Stimulated activated CD4-positive, alpha-beta T cell treated with anti-CD3 and anti-CD28 coated beads, Interleukin-1b, Interleukin-23, amount 100 ng/mL, for 4 hours (primary cell): ENCODE results near the gene RLF.

Experiments
- DNase-seq, 2 donors: peaks; one replicate each; pipeline ENCODE4 v3.0.0-alpha.2; 2020; ENCODE audit warnings: low read depth in 2 of 2

RLF gene, protein sequence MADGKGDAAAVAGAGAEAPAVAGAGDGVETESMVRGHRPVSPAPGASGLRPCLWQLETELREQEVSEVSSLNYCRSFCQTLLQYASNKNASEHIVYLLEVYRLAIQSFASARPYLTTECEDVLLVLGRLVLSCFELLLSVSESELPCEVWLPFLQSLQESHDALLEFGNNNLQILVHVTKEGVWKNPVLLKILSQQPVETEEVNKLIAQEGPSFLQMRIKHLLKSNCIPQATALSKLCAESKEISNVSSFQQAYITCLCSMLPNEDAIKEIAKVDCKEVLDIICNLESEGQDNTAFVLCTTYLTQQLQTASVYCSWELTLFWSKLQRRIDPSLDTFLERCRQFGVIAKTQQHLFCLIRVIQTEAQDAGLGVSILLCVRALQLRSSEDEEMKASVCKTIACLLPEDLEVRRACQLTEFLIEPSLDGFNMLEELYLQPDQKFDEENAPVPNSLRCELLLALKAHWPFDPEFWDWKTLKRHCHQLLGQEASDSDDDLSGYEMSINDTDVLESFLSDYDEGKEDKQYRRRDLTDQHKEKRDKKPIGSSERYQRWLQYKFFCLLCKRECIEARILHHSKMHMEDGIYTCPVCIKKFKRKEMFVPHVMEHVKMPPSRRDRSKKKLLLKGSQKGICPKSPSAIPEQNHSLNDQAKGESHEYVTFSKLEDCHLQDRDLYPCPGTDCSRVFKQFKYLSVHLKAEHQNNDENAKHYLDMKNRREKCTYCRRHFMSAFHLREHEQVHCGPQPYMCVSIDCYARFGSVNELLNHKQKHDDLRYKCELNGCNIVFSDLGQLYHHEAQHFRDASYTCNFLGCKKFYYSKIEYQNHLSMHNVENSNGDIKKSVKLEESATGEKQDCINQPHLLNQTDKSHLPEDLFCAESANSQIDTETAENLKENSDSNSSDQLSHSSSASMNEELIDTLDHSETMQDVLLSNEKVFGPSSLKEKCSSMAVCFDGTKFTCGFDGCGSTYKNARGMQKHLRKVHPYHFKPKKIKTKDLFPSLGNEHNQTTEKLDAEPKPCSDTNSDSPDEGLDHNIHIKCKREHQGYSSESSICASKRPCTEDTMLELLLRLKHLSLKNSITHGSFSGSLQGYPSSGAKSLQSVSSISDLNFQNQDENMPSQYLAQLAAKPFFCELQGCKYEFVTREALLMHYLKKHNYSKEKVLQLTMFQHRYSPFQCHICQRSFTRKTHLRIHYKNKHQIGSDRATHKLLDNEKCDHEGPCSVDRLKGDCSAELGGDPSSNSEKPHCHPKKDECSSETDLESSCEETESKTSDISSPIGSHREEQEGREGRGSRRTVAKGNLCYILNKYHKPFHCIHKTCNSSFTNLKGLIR (N-terminal part only)

DNA sequence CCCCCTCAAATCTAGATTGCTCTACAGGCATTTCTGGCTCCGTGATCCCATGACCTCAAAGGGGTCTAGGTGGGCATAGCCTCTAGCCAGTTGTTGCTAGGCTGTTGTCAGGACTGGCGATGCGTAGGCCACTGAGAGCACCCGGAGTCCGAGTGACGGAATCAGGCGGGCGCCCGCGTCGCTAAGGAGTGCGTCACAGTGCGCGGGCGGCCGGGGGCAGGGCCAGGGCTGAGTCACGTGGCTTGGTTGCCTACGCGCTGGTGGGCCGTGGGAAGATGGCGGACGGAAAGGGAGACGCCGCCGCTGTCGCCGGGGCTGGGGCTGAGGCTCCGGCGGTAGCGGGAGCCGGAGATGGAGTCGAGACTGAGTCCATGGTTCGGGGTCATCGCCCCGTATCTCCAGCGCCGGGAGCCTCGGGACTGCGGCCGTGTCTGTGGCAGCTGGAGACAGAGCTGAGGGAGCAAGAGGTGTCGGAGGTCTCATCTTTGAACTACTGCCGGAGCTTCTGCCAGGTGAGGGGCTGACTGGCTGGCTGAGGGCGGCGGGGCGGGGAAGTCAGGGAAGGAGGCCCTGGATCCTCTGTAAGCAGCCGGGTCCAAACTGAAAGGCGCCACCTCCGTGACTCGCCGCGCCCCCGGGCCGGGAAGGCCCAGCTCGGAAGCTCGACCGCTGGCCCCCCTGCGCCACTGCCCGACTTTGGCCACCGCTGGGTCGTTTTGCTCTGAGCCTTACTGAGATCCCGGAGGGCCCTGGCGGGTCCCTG lies at the start of gene RLF:
Gene RLF, plus strand, starts transcription at position 263 of the 763 bp plus-strand sequence. Its CDS starts 13 bp downstream, at position 276.
- DNase-seq, result peak; percentile 93 to 95

DNA sequence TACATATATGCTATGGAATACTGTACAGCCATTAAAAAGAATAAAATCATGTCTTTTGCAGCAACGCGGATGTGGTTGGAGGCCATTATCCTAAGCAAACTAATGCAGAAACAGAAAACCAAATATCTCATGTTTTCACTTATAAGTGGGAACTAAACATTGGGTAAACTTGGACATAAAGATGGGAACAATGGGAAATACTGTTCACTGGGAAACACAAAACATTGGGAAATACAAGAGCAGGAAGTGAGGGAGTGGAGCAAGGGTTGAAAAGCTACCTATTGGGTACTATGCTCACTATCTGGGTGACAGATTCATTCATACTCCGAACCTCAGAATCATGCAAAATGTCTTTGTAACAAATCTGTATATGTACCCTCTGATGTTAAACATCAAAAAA lies 46.8 kb upstream of the RLF start:
- no peak for DNase-seq

DNA sequence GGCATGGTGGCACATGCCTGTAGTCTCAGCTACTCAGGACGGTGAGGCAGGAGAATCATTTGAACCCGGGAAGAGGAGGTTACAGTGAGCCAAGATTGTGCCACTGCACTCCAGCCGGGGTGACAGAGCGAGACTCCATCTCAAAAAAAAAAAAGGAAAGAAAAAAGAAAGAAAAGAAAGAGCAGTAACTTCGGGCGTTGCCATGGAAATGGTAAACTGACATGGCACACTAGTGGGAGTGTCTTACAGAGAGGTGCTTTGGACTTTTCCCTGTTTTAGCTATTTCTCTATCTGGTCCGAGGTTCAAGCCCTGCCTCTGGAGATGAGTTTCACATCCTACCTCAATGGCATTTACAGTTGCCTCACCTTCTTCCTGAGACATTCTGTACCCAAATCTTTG lies 41.1 kb upstream of the RLF start:
- DNase-seq, result no peak

DNA sequence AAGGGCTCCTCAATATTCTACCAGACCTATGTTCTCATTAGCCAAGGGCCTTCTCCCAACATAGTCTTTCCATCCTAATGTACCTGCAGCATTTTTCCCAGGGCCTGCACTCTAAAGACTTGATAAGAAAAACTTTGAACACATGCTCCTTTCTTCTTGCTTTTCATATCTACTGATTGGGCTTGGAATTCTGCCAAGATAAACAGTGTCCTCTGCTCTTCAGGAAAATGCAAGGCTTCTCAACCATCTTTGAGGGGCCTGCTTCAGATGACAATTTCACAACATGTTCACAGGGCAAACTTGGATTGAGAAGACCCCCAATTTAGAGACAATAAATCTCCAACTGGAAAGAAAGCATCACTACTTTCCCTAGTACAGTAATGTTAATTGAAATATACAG lies 38.3 kb upstream of the RLF start:
- DNase-seq, result no peak

DNA sequence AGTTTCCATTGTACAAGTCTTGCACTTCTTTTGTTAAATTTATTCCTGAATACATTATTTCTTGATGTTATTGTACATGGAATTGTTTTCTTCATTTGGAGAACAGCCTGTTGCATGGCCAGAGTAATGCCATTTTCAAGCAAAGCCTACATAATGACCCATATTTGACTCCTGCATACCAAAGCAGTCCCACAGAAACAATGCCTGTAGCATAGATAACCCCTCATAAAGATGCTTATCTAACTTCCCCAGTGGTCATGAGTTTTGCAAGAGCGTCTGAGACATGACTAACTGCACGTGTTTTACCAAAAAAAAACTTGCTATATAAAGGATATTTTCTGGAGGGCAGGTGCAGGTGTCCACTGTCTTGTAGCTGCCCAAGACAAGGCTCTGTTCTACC lies 30.3 kb upstream of the RLF start:
- no peak for DNase-seq

DNA sequence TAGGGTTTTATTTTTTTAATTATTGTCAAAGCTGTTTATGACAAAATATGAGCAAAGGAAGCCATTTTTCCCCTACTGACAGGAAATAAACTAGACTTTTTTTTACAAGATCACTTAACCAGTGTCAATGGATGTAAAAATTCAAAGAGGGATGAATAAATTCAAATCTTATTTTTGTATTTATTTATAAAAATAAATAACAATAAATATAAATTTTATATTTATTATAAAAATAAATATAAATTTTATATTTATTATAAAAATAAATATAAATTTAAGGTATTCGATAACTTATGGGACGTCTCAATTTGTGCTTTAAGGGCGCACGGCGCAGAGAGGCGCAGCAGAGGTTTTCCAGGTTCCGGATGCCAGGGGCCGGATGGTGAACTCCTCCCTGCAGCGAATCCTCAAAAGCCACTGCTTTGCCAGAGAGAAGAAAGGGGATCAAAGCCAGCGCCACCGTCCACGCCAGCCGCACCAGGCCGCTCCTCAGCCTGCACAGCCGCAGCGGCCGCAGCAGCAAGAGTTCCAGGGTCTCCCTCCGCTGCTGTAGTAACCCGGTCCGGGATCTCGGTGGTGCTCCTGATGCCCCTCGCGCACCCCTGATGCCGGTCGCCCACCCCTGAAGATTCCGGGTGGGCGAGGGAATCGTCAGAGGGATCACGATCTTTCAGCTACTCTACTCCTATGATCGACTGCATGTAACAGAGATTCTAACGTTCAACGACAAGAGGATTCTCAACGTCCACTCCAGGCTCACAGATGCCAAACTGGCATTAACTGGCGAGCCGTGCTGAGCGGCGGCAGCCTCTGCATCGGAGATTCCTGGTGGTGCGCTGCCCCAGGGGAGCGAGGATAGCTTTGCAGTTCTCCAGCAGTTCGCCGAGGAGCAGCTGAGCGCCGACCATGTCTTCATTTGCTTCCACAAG lies 28.5 kb upstream of the RLF start:
- no peak for DNase-seq

DNA sequence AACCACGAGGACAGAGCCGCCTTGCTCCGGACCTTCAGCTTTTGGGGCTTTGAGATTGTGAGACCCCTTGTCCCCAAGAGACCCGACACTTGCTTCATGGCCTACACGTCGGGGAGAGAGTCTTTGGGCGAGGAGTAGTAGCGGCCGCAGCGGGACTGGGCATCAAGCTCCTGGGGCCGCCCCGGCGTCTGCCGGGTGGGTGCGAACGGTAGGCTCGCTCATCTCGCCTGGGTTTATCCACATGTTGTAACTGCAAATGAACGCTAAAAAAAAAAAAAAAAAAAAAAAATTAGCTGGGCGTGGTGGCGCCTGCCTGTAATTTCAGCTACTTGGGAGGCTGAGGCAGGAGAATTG lies 27.9 kb upstream of the RLF start:
- no peak for DNase-seq

DNA sequence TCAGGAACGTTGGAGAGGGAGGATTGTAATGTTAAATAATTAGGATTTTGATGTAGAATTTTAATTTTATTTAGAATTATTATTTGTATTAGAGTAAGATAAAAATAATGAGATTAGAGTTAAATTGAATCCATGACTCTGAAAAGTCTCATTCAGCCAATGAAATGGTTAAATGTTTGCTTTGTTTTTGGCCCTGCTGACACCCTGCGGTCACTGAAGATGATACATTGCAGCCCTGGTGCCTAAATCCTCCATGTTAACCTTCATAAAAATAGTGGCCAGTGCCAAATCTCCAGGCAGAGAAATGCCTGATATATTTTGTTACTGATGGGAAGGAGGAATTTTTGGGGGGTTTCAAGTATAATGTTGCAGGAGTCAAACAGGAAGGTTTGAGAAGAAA lies 27.3 kb upstream of the RLF start:
- no peak for DNase-seq

DNA sequence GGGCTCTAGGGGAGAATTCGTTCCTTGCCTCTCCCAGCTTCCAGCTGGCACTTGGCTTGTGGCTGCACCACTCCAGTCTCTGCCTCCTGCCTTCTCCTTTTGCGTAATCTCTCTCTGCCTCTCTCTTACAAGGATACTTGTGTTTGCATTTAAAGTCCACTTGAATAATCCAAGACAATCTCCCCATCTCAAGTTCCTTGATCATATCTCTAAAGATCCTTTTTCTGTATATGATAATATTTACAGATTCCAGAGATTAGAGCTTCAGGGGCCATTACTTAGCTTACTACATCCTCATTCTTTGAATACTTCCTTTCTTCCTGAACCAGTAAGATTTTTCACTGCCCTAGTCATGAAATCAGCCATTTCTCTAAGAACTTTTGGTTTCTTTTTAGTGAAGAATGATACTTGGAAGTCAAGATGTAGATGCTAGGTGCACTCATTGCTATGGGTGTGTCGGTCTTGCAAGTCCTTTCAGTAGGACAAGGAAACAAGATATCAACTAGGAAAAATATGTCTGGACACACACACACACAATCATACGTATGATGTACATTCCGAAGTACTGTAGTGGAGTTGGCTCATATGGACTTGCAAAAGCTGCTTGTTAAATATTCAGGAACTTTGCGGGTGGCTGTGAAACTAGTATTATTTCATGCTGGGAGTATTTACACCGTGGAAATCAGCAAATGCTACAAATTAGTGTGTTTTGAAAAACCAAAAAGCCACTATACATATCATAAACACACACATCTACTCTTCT lies 20.8 kb upstream of the RLF start:
- no peak for DNase-seq

DNA sequence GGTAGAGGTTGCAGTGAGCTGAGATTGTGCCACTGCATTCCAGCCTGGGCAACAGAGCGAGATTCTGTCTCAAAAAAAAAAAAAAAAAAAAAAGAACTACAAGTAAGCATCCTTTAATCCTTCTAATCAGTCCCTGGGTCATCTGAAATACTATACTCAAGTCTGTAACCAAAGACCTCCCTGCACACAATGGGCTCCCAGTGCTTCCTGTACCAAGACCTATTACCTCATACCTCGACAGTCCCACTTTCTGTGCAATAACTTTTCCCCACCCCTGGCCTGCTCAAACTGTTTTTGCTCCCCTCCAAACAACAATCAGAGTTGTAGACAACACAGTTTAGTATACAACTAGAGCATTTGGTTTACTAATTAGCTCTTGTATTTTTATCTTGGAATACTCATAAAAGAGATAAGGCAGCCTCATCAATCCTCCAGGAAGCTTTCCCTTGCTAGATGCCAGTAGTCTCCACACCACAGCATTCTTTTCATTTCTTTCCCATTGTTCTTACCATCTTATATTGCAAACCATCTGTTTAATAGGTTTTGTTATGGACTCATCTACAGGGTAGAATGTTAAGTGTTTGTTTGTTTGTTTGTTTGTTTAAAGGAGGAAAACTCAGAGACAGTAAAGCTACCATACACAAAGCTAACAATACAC lies 19.2 kb upstream of the RLF start:
- no peak for DNase-seq

DNA sequence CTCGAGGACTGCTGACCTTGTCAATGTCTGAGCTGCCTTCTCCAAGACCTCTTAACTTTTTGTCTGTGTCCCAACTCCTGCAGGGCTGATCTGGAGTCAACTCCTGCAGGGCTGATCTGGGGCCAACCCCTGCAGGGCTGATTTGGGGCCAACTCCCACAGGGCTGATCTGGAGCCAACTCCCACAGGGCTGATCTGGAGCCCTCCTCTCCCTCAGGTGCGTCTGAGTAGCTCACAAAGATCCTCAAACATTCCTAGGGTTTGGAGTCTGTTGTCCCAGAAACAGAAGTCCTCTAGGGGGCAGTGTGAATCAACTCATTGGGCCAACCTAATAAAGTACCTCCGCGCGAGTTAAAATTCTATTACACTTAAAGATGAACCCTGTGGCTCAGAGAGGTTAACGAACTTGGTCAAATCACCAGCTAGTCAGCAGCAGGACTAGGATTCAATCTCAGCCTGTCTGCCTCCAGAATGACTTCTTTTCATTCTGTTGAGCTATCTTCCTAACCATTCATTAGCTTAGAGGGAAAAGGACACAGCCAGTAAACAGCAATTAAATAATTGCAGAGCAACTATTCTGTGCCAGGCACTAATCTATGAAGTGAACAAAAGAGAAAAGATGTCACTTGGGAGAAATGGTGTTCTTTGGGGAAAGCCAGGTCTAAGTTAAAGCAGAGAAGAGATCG lies 17.2 kb upstream of the RLF start:
- DNase-seq, result peak; percentile 2 to 59

DNA sequence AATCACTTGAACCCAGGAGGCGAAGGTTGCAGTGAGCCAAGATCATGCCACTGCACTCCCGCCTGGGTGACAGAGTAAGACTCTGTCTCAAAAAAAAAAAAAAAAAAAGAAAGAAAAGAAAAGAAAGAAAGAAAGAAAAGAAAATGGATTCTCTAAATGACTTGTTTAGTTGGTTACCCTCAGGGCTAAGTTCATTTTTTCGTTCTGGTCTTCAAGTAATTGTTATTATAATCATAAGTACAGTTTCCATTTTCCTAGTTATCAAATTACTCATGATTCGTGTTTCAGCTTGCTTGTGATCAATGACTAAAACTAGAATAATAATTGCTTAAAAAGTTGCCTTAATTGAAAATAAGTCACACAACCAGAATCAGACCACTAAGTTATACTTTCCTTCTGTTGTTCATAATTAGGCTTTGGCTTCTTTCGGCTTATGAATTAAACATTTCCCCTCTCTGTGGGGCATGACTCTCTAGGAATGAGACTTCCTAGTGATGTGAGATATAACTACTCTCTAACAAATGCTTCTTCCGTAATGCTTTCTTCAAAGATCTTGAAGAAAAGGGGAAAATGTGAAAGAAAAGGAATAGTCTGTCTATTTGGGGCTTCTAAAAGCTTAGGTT lies 9.6 kb upstream of the RLF start:
- no peak for DNase-seq

DNA sequence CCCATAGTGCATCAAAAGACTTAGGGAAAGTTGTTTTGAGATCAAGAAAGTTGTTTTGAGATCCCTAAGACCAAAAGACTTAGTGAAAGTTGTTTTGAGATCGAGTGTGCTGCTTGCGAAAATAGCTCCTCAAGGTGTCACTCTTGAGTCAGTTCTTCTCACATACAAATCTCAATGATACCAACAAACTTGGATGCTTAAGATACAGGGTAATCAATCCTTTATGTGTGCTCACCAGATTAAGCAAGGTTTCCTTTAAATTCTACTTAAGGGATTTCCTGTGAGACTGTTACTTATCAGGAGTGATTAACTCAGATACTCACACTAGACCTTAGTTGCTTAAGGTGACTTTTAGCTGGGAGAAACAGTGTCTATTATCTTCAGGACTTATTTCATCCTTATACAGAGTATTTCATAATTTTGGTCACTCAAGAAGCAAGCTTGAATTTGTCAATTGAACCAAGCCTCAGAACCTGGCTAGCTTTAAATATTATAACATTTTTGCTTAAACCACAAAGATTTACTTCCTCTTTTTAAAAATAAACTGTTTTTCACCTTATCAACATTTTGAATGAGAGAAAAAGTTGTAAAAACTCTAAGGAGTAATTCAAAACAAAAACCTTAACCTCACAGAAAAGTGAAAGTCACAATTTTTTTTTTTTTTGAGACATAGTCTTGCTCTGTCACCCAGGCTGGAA lies 8.0 kb upstream of the RLF start:
- DNase-seq, result peak in 1 of 2 donors; percentile 19

DNA sequence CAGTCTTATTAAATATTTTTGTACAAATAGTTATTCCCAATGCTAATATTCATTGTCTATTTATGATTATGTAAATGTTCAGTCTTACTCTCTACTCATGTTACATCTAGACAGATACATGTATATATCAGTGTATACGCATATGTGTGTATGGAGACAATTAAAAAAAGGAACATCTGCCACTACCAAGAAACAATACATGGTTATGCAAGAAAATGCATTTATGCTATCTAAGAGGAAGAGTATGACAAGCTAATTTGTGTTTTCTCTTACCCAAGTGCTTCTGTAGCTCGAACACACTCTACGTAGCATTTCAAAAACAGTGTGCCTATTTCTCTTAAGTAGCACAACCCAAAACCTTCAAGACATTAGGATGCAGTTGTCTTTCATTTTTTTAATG lies 6.1 kb upstream of the RLF start:
- no peak for DNase-seq

DNA sequence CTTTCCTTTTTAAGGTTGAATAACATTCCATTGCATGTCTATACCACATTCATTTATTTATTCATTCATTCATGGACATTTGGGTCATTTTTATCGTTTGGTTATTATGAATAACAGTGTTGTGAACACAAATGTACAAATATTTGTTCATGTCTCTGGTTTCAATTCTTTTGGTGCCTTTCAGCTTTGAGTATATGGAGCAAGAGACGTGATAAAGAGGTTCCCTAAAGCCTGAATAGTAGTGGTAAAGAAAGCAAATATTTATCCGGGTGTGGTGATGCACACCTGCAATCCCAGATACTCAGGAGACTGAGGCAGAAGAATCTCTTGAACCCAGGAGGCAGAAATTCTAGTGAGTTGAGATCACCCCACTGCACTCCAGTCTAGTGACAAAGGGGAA lies 5.3 kb upstream of the RLF start:
- no peak for DNase-seq

DNA sequence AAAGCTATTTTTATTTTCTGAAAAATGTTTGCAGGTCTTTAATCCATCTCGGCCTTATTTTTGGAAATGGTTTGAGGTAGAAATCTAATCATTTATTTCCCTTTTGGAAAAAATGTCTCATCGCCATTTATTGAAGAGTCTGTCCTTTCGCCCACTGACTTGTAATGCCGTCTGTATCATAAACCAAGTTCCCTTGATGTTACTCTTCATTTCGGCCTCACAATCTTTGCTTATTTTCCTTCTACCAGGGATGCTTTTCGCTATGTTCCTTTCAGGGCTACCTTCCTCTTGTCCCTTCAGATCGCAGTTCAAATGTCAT lies 422 bp upstream of the RLF start:
- no peak for DNase-seq

DNA sequence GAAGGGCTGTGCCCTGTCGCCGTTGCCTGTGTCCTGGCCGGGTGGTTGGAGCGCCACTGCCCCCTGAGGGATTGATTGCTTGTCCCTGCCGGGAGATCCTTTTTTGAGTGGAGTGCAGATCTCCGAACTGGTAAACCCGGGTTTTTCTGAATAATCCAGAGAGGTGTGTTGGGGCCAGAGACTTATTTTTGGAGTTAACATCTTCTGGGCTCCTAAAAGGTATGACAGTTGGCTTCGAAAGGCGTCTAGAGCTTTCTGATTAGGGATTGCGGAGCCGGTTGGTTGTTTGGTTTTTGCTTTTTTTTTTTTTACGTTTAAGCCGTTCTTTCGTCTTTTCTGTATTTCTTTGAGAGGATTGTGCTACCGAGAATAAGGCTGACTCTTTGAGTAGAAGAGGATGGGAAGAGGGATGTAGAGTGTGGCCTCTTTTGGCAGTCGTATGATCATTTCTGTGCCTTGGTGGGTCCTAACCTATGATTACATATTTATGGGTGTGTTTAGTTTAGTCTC lies 756 bp downstream of the RLF start:
- no peak for DNase-seq
